ENCODE measurements around the gene NACC2.
A peak's percentile ranks its signal among the peaks of the same experiment; 100 is the strongest.

Gene NACC2

DNA sequence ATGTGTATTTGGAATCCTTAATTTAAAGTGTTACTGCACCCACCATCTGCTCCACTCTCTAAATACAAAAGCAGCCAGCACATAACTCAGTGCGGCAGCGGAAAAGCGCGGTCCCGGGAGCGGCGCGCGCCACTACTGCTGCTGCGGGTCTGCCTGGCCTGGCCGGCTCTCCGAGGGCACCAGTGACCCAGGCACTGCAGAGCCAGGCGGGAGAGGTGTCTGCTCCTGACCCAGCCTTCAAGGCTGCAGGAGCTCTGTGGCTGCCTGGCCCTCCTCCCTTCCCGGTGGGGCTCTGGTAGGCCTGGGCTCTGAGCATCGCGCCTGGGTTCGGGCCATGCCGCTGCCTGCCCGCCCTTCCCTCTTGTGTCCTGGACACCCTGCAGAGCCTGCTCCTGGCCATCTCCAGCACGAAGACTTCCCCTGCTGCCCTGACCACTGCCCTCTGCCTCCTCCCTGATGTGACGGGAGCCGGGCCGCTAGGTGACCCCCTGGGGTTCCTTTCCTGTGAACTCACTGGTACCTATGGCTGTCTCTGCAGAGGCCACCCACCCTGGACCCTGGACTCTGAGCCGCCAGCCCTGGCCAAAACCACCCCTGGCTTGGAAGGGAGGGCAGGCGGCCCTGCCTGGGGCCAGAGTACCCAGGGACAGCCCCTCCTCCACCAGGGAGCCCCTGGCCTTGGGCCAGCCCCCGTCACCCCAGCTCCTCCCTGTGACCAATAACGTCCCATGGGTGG is 101.2 kb downstream of the NACC2 start:
- Histone ChIP-seq H3K9ac (ENCODE audit: low read depth, low read length, poor library complexity) (no peak overlapping the region), H3K79me1 (ENCODE audit: low read depth, low read length) (no peaks in the 10 kb centered on the region), H2BK12ac (ENCODE audit: low read length) (peak overlapping the region; percentile 82), H3K4me2 (ENCODE audit: insufficient read depth, low read length, poor library complexity, severe bottlenecking) (no peak overlapping the region), H2BK15ac (ENCODE audit: low read length) (peak overlapping the region; percentile 96), H3K18ac (ENCODE audit: low read length) (peak overlapping the region; percentile 94), H3K27me3 (ENCODE audit: control insufficient read depth in 3 of 3, insufficient read depth in 3 of 3, low read depth in 1 of 3, low read length in 3 of 3) (no peaks in the 10 kb centered on the region), H3K23ac (ENCODE audit: low read depth, low read length, poor library complexity) (peak overlapping the region; percentile 77), H3K27ac (replicated peaks; ENCODE audit: low read length) (peak overlapping the region; percentile 32), H2BK5ac (ENCODE audit: low read length) (peak overlapping the region; percentile 91), H3K4ac (ENCODE audit: low read length) (no peak overlapping the region), H2AK5ac (ENCODE audit: low read depth, low read length) (peak overlapping the region; percentile 98), H3K14ac (ENCODE audit: low read length) (no peak overlapping the region), H3K9me3 (replicated peaks in 1 of 2; ENCODE audit: control insufficient read depth in 2 of 2, insufficient read depth in 1 of 2, low read depth in 1 of 2, low read length in 2 of 2) (no peaks in the 10 kb centered on the region), H4K8ac (ENCODE audit: low read depth, low read length) (no peak overlapping the region), H3K36me3 (replicated peaks in 1 of 2; ENCODE audit: control insufficient read depth in 2 of 2, insufficient read depth in 2 of 2, low read length in 2 of 2) (no peaks in the 10 kb centered on the region), H3K4me3 (ENCODE audit: low read length in 2 of 2) (no peak overlapping the region), H4K91ac (ENCODE audit: low read depth, low read length, poor library complexity) (no peak overlapping the region), H3K4me1 (ENCODE audit: control insufficient read depth in 2 of 2, insufficient read depth in 1 of 2, low read depth in 1 of 2, low read length in 2 of 2) (peaks cover 38 to 46% of the 10 kb centered on the region in 2 donors), H2BK120ac (ENCODE audit: low read depth, low read length) (peak overlapping the region; percentile 100), H2AFZ (ENCODE audit: low read length) (no peak overlapping the region)
- no CpG with 5 or more reads among the region's 27 CpGs for WGBS, 2 donors (ENCODE audit: extremely low coverage in 2 of 2, insufficient read length in 2 of 2, insufficient replicate concordance in 1 of 2)
- DNase-seq (ENCODE audit: low spot score), result no peak

DNA sequence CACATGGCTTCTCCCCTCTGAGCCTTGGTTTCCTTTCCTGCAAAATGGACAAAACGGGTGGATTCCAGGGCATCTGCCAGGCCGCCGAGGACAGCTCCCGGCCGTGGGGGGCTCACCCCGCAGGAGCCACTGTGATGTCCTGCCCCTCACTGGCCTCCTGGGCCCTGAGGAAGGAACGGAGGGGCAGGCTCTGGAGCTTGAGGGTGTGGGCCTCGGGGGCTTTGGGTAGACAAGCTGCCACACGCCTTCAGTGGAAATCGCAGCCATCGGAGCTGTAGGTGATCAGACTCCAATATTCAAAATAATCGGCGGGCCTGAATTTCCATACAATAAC is 101.7 kb downstream of the NACC2 start:
- Histone ChIP-seq H2BK12ac (ENCODE audit: low read length) (peak overlapping the region; percentile 98), H3K4me2 (ENCODE audit: insufficient read depth, low read length, poor library complexity, severe bottlenecking) (no peak overlapping the region), H3K36me3 (replicated peaks in 1 of 2; ENCODE audit: control insufficient read depth in 2 of 2, insufficient read depth in 2 of 2, low read length in 2 of 2) (no peaks in the 10 kb centered on the region), H3K9me3 (replicated peaks in 1 of 2; ENCODE audit: control insufficient read depth in 2 of 2, insufficient read depth in 1 of 2, low read depth in 1 of 2, low read length in 2 of 2) (no peaks in the 10 kb centered on the region), H3K79me1 (ENCODE audit: low read depth, low read length) (no peaks in the 10 kb centered on the region), H3K27me3 (ENCODE audit: control insufficient read depth in 3 of 3, insufficient read depth in 3 of 3, low read depth in 1 of 3, low read length in 3 of 3) (no peaks in the 10 kb centered on the region), H3K27ac (replicated peaks; ENCODE audit: low read length) (peak overlapping the region; percentile 20), H3K4me3 (ENCODE audit: low read length in 2 of 2) (peak overlapping the region in 1 of 2 donors; percentile 52), H3K23ac (ENCODE audit: low read depth, low read length, poor library complexity) (no peak overlapping the region), H2BK5ac (ENCODE audit: low read length) (peak overlapping the region; percentile 91), H2BK15ac (ENCODE audit: low read length) (peak overlapping the region; percentile 96), H4K8ac (ENCODE audit: low read depth, low read length) (no peak overlapping the region), H3K4me1 (ENCODE audit: control insufficient read depth in 2 of 2, insufficient read depth in 1 of 2, low read depth in 1 of 2, low read length in 2 of 2) (peaks cover 38 to 46% of the 10 kb centered on the region in 2 donors), H3K14ac (ENCODE audit: low read length) (peak overlapping the region; percentile 5), H3K4ac (ENCODE audit: low read length) (peak overlapping the region; percentile 90), H2AFZ (ENCODE audit: low read length) (peak overlapping the region; percentile 90), H4K91ac (ENCODE audit: low read depth, low read length, poor library complexity) (no peak overlapping the region), H3K18ac (ENCODE audit: low read length) (peak overlapping the region; percentile 96), H2BK120ac (ENCODE audit: low read depth, low read length) (peak overlapping the region; percentile 100), H2AK5ac (ENCODE audit: low read depth, low read length) (peak overlapping the region; percentile 98), H3K9ac (ENCODE audit: low read depth, low read length, poor library complexity) (peak overlapping the region; percentile 83)
- DNase-seq (ENCODE audit: low spot score), result no peak
- WGBS, 2 donors (ENCODE audit: extremely low coverage in 2 of 2, insufficient read length in 2 of 2, insufficient replicate concordance in 1 of 2), result no CpG with 5 or more reads among the region's 13 CpGs

DNA sequence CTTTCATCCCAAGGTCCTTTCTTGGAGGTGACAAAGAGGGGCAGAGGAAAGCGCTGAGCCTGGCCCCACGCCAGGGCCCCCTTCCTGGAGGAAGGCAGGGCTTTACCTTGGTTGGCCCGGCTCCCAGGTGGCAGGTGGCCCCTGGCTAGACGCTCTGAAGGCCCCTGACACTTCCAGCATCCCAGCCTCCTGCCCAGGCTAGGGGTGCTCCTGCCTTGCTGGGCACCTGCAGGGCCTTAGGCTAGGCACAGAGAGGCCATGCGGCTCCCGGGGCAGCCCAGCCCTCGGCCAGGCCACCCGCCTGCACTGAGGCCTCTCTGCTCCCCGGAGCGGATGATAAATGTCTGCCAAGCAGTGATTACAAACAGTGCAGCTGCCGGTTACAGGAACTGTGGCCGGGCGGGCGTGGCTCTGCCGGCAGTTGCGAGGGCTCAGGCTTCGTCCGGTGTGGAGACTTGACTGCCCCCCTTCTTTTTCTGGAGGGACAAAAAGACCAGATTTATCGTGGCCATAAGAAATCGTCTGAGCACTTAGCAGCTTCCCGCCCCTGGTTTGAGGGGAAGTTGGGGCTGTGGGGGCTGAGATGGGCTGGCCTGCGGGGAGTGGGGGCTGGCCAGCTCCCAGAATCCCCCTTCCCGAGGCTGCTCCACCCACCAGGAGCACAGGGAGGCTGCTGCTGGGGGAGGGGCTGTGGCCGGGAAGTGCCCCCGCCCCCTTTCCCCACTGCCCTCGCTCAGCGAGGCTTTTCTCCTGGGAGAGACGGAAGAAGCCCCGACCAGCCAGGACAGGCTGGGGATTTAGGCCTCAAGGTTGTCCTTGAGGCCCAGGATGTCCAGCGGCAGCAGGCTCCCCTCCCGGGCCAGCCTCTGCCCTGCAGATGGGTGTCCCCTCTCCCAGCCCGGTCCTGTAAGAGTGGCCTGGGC is 102.3 kb downstream of the NACC2 start:
- H3K23ac ChIP-seq (ENCODE audit: low read depth, low read length, poor library complexity), result peak overlapping the region; percentile 90
- peak overlapping the region; percentile 100 for H2BK120ac ChIP-seq (ENCODE audit: low read depth, low read length)
- no peak overlapping the region for H4K8ac ChIP-seq (ENCODE audit: low read depth, low read length)
- H2AK5ac ChIP-seq (ENCODE audit: low read depth, low read length), result peak overlapping the region; percentile 98
- peak overlapping the region in 1 of 2 donors; percentile 52 for H3K4me3 ChIP-seq (ENCODE audit: low read length in 2 of 2)
- WGBS, 2 donors (ENCODE audit: extremely low coverage in 2 of 2, insufficient read length in 2 of 2, insufficient replicate concordance in 1 of 2), result no CpG with 5 or more reads among the region's 32 CpGs
- no peak overlapping the region for H4K91ac ChIP-seq (ENCODE audit: low read depth, low read length, poor library complexity)
- H2BK5ac ChIP-seq (ENCODE audit: low read length), result peak overlapping the region; percentile 91
- peaks cover 38 to 48% of the 10 kb centered on the region in 2 donors for H3K4me1 ChIP-seq (ENCODE audit: control insufficient read depth in 2 of 2, insufficient read depth in 1 of 2, low read depth in 1 of 2, low read length in 2 of 2)
- peak; percentile 59 for DNase-seq (ENCODE audit: low spot score)
- H3K14ac ChIP-seq (ENCODE audit: low read length), result peak overlapping the region; percentile 5
- peak overlapping the region; percentile 96 for H2BK15ac ChIP-seq (ENCODE audit: low read length)
- peak overlapping the region; percentile 98 for H2BK12ac ChIP-seq (ENCODE audit: low read length)
- H3K18ac ChIP-seq (ENCODE audit: low read length), result peak overlapping the region; percentile 96
- no peaks in the 10 kb centered on the region for H3K27me3 ChIP-seq (ENCODE audit: control insufficient read depth in 3 of 3, insufficient read depth in 3 of 3, low read depth in 1 of 3, low read length in 3 of 3)
- H2AFZ ChIP-seq (ENCODE audit: low read length), result peak overlapping the region; percentile 90
- peak overlapping the region; percentile 59 for H3K4me2 ChIP-seq (ENCODE audit: insufficient read depth, low read length, poor library complexity, severe bottlenecking)
- H3K36me3 ChIP-seq (replicated peaks in 1 of 2; ENCODE audit: control insufficient read depth in 2 of 2, insufficient read depth in 2 of 2, low read length in 2 of 2), result no peaks in the 10 kb centered on the region
- peak overlapping the region; percentile 79 for H3K27ac ChIP-seq (replicated peaks; ENCODE audit: low read length)
- H3K9ac ChIP-seq (ENCODE audit: low read depth, low read length, poor library complexity), result peak overlapping the region; percentile 83
- no peaks in the 10 kb centered on the region for H3K79me1 ChIP-seq (ENCODE audit: low read depth, low read length)
- peak overlapping the region; percentile 90 for H3K4ac ChIP-seq (ENCODE audit: low read length)
- H3K9me3 ChIP-seq (replicated peaks in 1 of 2; ENCODE audit: control insufficient read depth in 2 of 2, insufficient read depth in 1 of 2, low read depth in 1 of 2, low read length in 2 of 2), result no peaks in the 10 kb centered on the region

DNA sequence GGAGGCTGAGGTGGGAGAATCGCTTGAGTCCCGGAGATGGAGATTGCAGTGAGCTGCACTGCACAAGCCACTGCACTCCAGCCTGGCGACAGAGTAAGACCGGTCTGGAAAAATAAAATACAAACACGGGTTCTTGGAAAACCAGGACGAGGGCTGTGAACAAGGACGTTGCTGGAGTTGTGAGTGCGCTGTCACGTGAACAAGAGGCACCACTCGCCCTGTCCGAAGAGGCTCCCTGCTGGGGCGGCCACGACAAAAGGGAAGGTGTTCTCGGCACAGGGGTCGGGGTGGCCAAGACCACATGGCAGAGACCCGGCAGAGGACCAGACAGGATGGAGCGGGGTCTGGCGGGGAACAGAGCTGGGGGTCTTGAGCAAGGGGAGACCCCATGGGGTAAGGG is 103.3 kb downstream of the NACC2 start:
- Histone ChIP-seq H3K27ac (replicated peaks; ENCODE audit: low read length) (no peak overlapping the region), H3K79me1 (ENCODE audit: low read depth, low read length) (no peaks in the 10 kb centered on the region), H2BK120ac (ENCODE audit: low read depth, low read length) (peak overlapping the region; percentile 95), H3K9me3 (replicated peaks in 1 of 2; ENCODE audit: control insufficient read depth in 2 of 2, insufficient read depth in 1 of 2, low read depth in 1 of 2, low read length in 2 of 2) (no peaks in the 10 kb centered on the region), H2AK5ac (ENCODE audit: low read depth, low read length) (peak overlapping the region; percentile 99), H3K18ac (ENCODE audit: low read length) (peak overlapping the region; percentile 89), H2BK15ac (ENCODE audit: low read length) (peak overlapping the region; percentile 72), H3K14ac (ENCODE audit: low read length) (no peak overlapping the region), H3K27me3 (ENCODE audit: control insufficient read depth in 3 of 3, insufficient read depth in 3 of 3, low read depth in 1 of 3, low read length in 3 of 3) (no peaks in the 10 kb centered on the region), H2AFZ (ENCODE audit: low read length) (no peak overlapping the region), H3K23ac (ENCODE audit: low read depth, low read length, poor library complexity) (peak overlapping the region; percentile 20), H3K4me3 (ENCODE audit: low read length in 2 of 2) (no peak overlapping the region), H4K8ac (ENCODE audit: low read depth, low read length) (no peak overlapping the region), H3K4ac (ENCODE audit: low read length) (peak overlapping the region; percentile 99), H3K9ac (ENCODE audit: low read depth, low read length, poor library complexity) (no peak overlapping the region), H3K36me3 (replicated peaks in 1 of 2; ENCODE audit: control insufficient read depth in 2 of 2, insufficient read depth in 2 of 2, low read length in 2 of 2) (no peaks in the 10 kb centered on the region), H2BK5ac (ENCODE audit: low read length) (peak overlapping the region; percentile 30), H4K91ac (ENCODE audit: low read depth, low read length, poor library complexity) (no peak overlapping the region), H3K4me1 (ENCODE audit: control insufficient read depth in 2 of 2, insufficient read depth in 1 of 2, low read depth in 1 of 2, low read length in 2 of 2) (peaks cover 36 to 50% of the 10 kb centered on the region in 2 donors), H2BK12ac (ENCODE audit: low read length) (peak overlapping the region; percentile 95), H3K4me2 (ENCODE audit: insufficient read depth, low read length, poor library complexity, severe bottlenecking) (no peak overlapping the region)
- no peak for DNase-seq (ENCODE audit: low spot score)
- WGBS, 2 donors (ENCODE audit: extremely low coverage in 2 of 2, insufficient read length in 2 of 2, insufficient replicate concordance in 1 of 2), result no CpG with 5 or more reads among the region's 18 CpGs

Measured in neuronal stem cell (in vitro differentiated cells).